Activated CD8-positive, alpha-beta memory T cell treated with anti-CD3 and anti-CD28 coated beads, Interleukin-2, amount 50 U/mL, for 4 hours (primary cell): ENCODE results near the gene PPP1R27.

Experiments
- DNase-seq: peaks from one replicate; pipeline ENCODE4 v3.0.0-alpha.2; 2020

Gene PPP1R27

GRCh38 chr17:81860756-81861568, 26.1 kb upstream of the PPP1R27 start:
- DNase-seq = peak; percentile 99

- DNase-seq = no peak
Observed at GRCh38 chr17:81859906-81860755, 25.3 kb upstream of the PPP1R27 start, which contains the start of gene P4HB. TSS of gene P4HB (minus strand) at chr17:81860535. CDS start at chr17:81860471, 64 bp downstream.

- DNase-seq = no peak
Observed at GRCh38 chr17:81858967-81859905, 24.4 kb upstream of the PPP1R27 start.

GRCh38 chr17:81858170-81858966, 23.5 kb upstream of the PPP1R27 start:
- no peak for DNase-seq

GRCh38 chr17:81854974-81855774, 20.3 kb upstream of the PPP1R27 start:
- DNase-seq = no peak

DNA sequence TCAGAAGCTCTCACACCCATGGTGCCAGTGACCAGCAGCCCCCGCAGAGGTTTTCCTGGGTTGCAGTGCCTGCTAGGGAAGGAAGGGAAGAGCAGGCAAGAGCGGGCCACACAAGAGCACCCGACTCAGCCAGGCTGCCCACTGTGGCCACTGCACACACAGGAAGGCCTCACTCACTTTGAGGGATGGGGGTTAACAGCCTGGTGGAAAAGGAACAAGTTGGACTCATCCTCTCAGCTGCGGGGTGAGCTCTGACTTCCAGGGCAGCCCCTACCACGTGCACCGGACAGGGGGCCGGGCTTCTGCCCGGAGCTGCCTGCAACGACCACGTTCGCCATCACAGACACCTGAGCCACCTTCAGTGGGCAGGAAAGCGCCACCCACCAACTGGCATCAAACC, 17.4 kb upstream of the PPP1R27 start:
- no peak for DNase-seq

DNA sequence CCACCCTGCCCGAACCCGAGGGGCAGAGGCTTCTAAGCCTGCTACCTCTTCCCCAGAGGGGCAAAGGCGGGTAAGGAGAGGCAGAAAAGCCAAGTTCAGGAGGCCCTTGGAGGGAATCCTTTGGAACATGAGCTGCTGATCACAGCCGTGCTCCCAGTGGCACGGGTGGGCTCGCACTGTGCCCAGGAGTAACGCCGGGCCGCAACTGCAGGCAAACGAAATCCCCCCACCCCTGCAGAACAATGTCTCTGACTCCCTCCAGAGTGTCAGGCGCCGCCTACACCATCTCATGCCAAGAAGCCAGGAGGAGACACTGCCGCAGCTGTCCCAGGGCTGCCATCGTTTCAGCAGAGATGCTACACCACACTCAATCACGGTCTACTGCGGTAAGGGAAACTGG, 16.6 kb upstream of the PPP1R27 start:
- DNase-seq = no peak

GRCh38 chr17:81849457-81849856, 14.6 kb upstream of the PPP1R27 start:
- DNase-seq = no peak

DNA sequence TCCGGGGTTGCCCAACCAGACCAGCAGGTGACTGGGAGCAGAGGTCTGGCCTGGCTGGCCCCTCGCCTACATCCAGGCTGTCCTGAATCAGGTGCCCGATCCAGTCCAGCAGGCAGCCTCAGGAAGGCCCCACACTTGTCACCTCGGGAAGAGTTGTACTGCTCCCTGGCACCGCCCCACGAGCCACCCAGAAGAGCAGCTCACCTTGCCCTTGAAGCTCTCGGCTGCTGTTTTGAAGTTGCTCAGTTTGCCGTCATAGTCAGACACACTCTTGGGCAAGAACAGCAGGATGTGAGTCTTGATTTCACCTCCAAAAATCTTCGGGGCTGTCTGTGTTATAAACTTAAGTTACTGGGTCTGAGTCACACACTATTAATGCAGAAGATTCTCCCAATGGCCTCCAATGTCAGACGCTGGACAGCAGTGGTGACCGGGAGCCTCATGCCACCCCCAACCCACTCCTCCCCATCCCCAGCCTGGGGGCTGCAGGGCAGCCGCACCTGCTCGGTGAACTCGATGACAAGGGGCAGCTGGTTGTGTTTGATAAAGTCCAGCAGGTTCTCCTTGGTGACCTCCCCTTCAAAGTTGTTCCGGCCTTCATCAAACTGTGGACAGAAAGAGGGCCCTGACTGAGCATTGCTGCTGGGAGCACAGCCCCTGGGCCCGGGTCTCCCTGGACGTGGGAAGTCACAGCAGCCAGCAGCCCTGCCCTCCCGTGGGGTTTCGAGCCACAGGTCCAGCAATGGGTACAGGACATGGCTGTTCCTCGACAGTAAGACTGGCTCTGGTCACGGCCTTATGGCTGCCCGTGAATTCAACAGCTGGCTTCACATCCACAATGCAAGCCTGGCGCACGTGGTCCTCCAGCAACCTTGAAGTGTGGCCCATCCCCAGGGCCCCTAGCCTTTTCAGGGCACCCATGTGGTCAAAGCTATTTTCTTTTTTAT, 12.2 kb upstream of the PPP1R27 start:
- no peak for DNase-seq

- no peak for DNase-seq
Observed at GRCh38 chr17:81845881-81846742, 11.3 kb upstream of the PPP1R27 start.

DNA sequence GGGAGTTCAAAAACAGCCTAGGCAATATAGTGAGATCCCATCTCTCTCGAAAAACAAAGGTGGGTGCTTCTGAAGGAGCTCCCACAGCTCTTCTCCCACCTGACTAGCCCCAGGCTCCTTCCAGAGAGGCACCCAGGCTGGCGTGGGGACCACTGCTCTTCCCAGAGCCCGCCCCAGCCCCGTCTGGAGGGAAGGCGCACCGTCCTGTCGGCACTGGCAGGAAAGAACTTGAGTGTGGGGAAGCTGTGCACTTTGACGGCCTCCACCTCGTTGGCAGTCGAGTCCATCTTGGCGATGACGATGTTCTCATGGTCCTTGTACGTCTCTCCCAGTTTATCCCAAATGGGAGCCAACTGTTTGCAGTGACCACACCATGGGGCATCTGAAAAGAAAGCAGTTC, 10.5 kb upstream of the PPP1R27 start:
- no peak for DNase-seq

DNA sequence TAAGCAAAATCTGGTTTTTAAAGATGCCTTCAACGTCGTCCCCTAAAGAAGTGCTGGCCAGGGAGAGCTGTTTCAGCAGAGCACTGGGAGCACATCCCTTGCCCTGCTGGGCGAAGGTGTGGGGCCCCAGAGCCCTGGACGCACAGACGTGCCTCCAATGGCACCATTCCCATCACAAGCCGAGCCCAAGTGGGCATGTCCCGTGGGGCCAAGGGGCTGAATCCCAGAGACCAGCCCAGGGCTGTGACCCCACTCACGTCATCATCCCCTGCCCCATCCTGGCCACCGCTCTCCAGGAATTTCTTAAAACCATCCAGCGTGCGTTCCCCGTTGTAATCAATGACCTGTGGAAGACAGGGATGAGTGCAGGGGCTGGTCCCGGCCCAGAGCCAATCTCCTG, 10.0 kb upstream of the PPP1R27 start:
- DNase-seq = no peak

DNA sequence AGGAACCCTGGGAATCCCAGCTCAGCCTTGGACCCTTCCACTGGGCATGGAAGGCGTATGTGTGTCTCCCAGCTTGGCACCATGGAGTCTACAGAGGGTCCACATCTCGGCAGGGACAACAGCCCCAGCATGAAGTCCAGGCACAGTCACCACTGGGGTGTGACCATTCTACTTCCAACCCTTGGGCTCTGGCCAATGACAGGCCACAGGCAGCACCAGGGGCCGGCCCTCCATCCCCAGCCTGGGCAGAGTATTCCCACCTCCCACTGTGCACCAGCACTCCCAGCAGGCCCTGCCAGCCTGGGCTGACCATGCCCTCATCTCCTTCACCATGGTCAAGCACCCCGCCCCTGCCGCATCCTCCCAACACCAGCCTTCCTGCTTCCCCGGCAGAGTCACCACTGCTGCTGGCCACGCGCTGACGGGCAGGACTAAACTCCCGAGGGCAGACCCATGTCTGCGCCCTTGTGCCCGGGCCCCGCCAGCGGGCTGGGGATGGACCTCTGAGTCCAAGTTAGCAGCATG, 9.5 kb upstream of the PPP1R27 start:
- DNase-seq = no peak

- DNase-seq = no peak
Observed at GRCh38 chr17:81843713-81844326, 9.0 kb upstream of the PPP1R27 start.

DNA sequence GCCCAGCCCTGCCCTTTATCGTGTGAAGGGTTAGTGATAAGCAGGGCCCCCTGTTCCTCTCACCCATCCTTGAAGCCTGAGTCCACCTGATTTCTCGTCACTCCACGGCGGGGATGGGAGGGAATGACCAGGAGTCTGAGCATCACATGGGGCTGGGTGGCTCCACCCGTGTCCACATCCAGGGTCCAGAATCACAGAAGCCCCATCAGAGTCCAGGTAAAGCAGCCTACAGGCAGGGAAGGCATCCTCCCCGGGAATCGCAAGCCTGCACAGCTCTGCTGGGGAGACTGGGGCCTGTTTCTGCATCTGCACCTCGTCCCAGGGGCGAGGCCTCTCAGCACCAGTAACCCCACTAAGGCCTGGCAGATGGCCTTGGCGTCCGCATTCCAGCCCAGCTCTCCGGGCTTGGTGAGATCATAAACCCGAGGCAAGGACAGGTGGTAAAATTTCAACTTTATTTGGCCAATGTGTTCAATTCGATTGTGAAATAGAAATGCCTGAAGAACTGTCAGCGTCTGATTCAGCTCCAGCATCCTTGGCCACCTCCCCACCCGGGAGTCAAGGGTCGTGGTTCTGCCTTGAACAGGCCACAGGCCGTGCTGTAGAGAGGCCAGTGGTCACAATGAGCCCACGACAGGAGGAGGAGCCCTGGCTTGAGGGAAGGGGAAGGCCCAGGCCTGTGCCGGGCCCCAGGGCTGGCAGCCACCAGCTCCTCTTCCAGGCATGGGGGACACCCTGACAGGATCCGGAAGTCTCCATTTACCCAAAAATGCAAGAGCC, 8.1 kb upstream of the PPP1R27 start:
- no peak for DNase-seq

- DNase-seq = no peak
Observed at GRCh38 chr17:81842378-81842724, 7.5 kb upstream of the PPP1R27 start.

GRCh38 chr17:81841866-81842265, 7.0 kb upstream of the PPP1R27 start:
- no peak for DNase-seq
